ENCODE results near the gene AMER3.

GRCh38 chr2:130795431-130795830 is 40.1 kb downstream of the AMER3 start:
- no peak for TF ChIP-seq MAX (IDR thresholded peaks at IDR 0.05)
- TF ChIP-seq CTCF (IDR thresholded peaks at IDR 0.05; ENCODE audit: low read depth, low read length, missing input control): no peak
- no peak for TF ChIP-seq FOXA1 (IDR thresholded peaks at IDR 0.05)
- no peak for TF ChIP-seq RAD21 (IDR thresholded peaks at IDR 0.05)
- TF ChIP-seq GABPA (IDR thresholded peaks at IDR 0.05 in 1 of 2, conservative IDR thresholded peaks at IDR 0.05 in 1 of 2): no peak
- TF ChIP-seq REST (IDR thresholded peaks at IDR 0.05): no peak
- no peak for TF ChIP-seq TAF1 (conservative IDR thresholded peaks at IDR 0.05)
- TF ChIP-seq JUND (IDR thresholded peaks at IDR 0.05): no peak
- no peak for TF ChIP-seq FOXA2 (IDR thresholded peaks at IDR 0.05)
- TF ChIP-seq ATF3 (IDR thresholded peaks at IDR 0.05): no peak
- no peak for TF ChIP-seq RXRA (IDR thresholded peaks at IDR 0.05)
- no peak for TF ChIP-seq ZBTB33 (IDR thresholded peaks at IDR 0.05)
- no peak for TF ChIP-seq SP1 (IDR thresholded peaks at IDR 0.05)

Data from liver (tissue), 3 donors.